ENCODE results near the gene JAK1.
"Not testable (repeated sequence)": the region's sequence is repeated elsewhere in the genome, so short reads cannot be mapped to it uniquely, and the experiment has no call there.

DNA sequence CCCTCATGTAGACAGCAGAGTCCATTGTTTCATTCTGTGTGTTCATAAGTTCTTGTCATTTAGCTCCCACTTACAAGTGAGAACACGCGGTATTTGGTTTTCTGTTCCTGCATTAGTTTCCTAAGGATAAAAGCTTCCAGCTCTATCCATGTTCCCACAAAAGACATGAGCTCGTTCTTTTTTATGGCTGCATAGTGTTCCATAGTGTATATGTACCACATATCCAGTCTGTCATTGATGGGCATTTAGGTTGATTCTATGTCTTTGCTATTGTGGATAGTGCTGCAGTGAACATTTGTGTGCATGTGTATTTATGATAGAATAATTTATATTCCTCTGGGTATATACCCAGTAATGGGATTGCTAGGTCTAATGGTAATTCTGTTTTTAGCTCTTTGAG lies 145.8 kb downstream of the JAK1 start:
- not testable (repeated sequence) for TF ChIP-seq EZH2phosphoT487 (IDR thresholded peaks at IDR 0.05; ENCODE audit: low read length)
- TF ChIP-seq, protein P1, sequence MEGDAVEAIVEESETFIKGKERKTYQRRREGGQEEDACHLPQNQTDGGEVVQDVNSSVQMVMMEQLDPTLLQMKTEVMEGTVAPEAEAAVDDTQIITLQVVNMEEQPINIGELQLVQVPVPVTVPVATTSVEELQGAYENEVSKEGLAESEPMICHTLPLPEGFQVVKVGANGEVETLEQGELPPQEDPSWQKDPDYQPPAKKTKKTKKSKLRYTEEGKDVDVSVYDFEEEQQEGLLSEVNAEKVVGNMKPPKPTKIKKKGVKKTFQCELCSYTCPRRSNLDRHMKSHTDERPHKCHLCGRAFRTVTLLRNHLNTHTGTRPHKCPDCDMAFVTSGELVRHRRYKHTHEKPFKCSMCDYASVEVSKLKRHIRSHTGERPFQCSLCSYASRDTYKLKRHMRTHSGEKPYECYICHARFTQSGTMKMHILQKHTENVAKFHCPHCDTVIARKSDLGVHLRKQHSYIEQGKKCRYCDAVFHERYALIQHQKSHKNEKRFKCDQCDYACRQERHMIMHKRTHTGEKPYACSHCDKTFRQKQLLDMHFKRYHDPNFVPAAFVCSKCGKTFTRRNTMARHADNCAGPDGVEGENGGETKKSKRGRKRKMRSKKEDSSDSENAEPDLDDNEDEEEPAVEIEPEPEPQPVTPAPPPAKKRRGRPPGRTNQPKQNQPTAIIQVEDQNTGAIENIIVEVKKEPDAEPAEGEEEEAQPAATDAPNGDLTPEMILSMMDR (IDR thresholded peaks at IDR 0.05; ENCODE audit: low read length): not testable (repeated sequence)

Data from MM.1S (cell line).